NT2/D1 (cell line): ENCODE results near the gene ASZ1.

Experiments used
- DNase-seq: peaks from one replicate; pipeline ENCODE4 v3.0.0-alpha.2; 2011; ENCODE audit warnings: low read depth, low spot score
- H3K27me3 ChIP-seq: 2 replicates; pipeline ENCODE4 v1.6.0; 2011; ENCODE audit warnings: mild to moderate bottlenecking; ENCODE audit not compliant: insufficient read length, insufficient read depth
- H3K36me3 ChIP-seq: 2 replicates; pipeline ENCODE4 v1.6.1; 2011; ENCODE audit warnings: mild to moderate bottlenecking, low read length, mixed read lengths; ENCODE audit not compliant: insufficient read depth, insufficient read length
- H3K4me1 ChIP-seq: 2 replicates; pipeline ENCODE4 v1.5.1; 2011; ENCODE audit not compliant: insufficient read depth, insufficient read length
- H3K4me3 ChIP-seq: 2 replicates; pipeline ENCODE4 v1.5.1; 2011; ENCODE audit warnings: low read depth; ENCODE audit not compliant: insufficient read length
- H3K9ac ChIP-seq: 2 replicates; pipeline ENCODE4 v1.6.0; 2011; ENCODE audit warnings: low read depth; ENCODE audit not compliant: insufficient read length
- H3K9me3 ChIP-seq: 2 replicates; pipeline ENCODE4 v1.5.1; 2011; ENCODE audit warnings: mild to moderate bottlenecking, low read length; ENCODE audit not compliant: insufficient read depth
- SUZ12 ChIP-seq: IDR thresholded peaks from 2 replicates; pipeline ENCODE4 v1.6.1; 2011; ENCODE audit not compliant: insufficient read length, insufficient read depth; ENCODE audit errors: extremely low read depth
- YY1 ChIP-seq: IDR thresholded peaks from 2 replicates; pipeline ENCODE4 v1.6.1; 2011; ENCODE audit not compliant: insufficient read length, insufficient read depth
- ZNF274 ChIP-seq: IDR thresholded peaks from 2 replicates; pipeline ENCODE4 v1.6.1; 2011; ENCODE audit warnings: mild to moderate bottlenecking, low read depth, low read length

The ASZ1 gene

DNA sequence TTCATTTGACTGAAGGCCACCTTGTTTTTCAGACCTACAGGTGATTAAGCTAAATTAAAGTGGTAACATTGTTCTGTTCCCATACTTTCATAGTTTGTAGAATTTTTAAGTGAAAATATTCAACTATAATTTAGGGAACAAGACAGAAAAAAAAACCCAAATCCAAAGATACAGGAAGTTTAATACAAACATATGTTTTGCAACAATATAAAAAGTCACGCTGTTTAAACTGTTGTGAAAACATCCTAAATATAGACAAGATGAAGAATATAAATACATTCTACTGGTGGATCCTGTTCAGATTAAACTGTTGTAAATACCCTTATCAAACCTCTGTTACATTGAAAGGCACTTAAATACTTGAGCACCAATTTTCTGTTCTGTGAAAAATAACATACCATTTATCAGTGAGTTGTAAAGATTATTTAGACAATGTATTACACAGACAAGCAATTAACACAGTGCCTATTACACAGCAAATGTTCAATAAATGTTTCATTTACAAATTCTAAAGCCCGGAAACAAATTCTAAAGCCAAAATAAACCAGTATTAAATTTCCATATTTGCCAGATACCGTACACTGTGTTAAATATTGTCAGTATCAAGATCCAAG, 14.2 kb downstream of the ASZ1 start:
- no peaks in the 10 kb centered on the region for H3K36me3 ChIP-seq
- TF ChIP-seq ZNF274 (no peak), SUZ12 (no peak), YY1 (no peak)
- DNase-seq, result no peak
- H3K4me3 ChIP-seq, result no peak overlapping the region
- no peaks in the 10 kb centered on the region for H3K27me3 ChIP-seq
- H3K4me1 ChIP-seq, result no peaks in the 10 kb centered on the region
- H3K9ac ChIP-seq, result no peak overlapping the region
- no peaks in the 10 kb centered on the region for H3K9me3 ChIP-seq

GRCh38 chr7:117412390-117412789, 14.9 kb downstream of the ASZ1 start:
- no peaks in the 10 kb centered on the region for H3K27me3 ChIP-seq
- no peak for DNase-seq
- no peaks in the 10 kb centered on the region for H3K4me1 ChIP-seq
- H3K36me3 ChIP-seq, result no peaks in the 10 kb centered on the region
- H3K9ac ChIP-seq, result no peak overlapping the region
- TF ChIP-seq SUZ12 (no peak), ZNF274 (no peak), YY1 (no peak)
- no peak overlapping the region for H3K4me3 ChIP-seq
- H3K9me3 ChIP-seq, result no peaks in the 10 kb centered on the region

DNA sequence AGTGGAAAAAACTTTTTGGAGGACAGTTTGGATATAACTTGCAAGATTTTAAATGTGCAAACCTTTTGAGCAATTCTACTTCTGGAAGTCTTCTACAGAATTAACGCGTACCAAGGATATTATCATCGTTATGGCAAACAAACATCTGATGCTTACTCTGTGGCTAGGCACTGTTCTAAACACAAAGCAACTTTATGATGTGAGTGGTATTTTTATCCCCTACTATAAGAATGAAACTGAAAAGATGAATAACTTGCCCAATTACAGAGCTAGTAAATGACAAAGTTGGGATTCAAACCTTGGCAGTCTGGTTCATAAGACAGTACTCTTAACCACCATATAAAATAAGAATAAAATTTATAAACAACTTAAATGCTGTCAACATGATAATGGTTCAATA, 15.8 kb downstream of the ASZ1 start:
- H3K4me3 ChIP-seq, result no peak overlapping the region
- no peaks in the 10 kb centered on the region for H3K4me1 ChIP-seq
- no peak for TF ChIP-seq ZNF274
- no peak for TF ChIP-seq SUZ12
- no peak for TF ChIP-seq YY1
- H3K9ac ChIP-seq, result no peak overlapping the region
- H3K9me3 ChIP-seq, result no peaks in the 10 kb centered on the region
- no peak for DNase-seq
- no peaks in the 10 kb centered on the region for H3K27me3 ChIP-seq
- H3K36me3 ChIP-seq, result no peaks in the 10 kb centered on the region

DNA sequence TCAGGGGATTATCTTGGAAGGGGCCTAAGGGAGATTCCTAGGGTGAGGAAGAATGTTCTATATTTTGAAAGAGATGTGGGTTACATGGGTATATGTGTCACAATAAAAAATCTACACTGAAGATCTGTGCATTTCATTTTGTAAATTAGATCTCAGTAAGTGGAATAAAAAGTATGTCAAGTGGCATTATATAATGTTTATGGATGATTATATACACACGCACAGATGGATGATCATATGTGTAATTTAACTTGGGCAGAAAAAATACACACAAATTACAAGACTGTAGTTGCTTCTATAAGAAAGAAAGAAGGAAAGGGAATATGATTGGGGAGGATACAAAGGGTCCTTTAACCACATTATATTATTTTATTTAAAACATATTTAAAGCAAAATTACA, 18.5 kb downstream of the ASZ1 start:
- no peak for DNase-seq
- no peak overlapping the region for H3K9ac ChIP-seq
- H3K4me1 ChIP-seq, result no peaks in the 10 kb centered on the region
- H3K27me3 ChIP-seq, result no peaks in the 10 kb centered on the region
- H3K4me3 ChIP-seq, result no peak overlapping the region
- no peak for TF ChIP-seq ZNF274
- no peak for TF ChIP-seq SUZ12
- TF ChIP-seq YY1, result no peak
- no peaks in the 10 kb centered on the region for H3K36me3 ChIP-seq
- H3K9me3 ChIP-seq, result no peaks in the 10 kb centered on the region

- DNase-seq, result no peak
Observed at GRCh38 chr7:117405519-117405918, 21.8 kb downstream of the ASZ1 start.

DNA sequence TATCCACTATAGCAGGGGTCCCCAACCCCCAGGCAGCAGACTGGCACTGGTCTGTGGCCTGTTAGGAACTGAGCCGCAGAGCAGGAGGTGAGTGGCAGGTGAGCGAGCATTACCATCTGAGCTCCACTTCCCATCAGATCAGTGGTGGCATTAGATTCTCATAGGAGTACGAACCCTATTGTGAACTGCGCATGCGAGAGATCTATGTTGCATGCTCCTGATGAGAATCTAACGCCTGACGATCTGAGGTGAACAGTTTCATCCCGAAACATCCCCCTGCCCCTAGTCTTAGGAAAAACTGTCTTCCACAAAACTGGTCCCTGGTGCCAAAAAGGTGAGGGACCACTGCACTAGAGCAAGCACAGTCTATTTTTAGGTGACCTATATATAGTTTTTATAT, 23.6 kb downstream of the ASZ1 start:
- Histone ChIP-seq H3K4me3 (no peak overlapping the region), H3K9ac (no peak overlapping the region), H3K36me3 (no peaks in the 10 kb centered on the region), H3K4me1 (no peaks in the 10 kb centered on the region), H3K9me3 (no peaks in the 10 kb centered on the region), H3K27me3 (no peaks in the 10 kb centered on the region)
- no peak for DNase-seq
- TF ChIP-seq ZNF274 (no peak), YY1 (no peak), SUZ12 (no peak)

More at GRCh38 chr7:117405519-117405918, 21.8 kb downstream of the ASZ1 start:
- no peak overlapping the region for H3K9ac ChIP-seq
- no peaks in the 10 kb centered on the region for H3K9me3 ChIP-seq
- H3K4me3 ChIP-seq, result no peak overlapping the region
- H3K4me1 ChIP-seq, result no peaks in the 10 kb centered on the region
- no peaks in the 10 kb centered on the region for H3K36me3 ChIP-seq
- no peaks in the 10 kb centered on the region for H3K27me3 ChIP-seq
- no peak for TF ChIP-seq YY1
- TF ChIP-seq SUZ12, result no peak
- no peak for TF ChIP-seq ZNF274

DNA sequence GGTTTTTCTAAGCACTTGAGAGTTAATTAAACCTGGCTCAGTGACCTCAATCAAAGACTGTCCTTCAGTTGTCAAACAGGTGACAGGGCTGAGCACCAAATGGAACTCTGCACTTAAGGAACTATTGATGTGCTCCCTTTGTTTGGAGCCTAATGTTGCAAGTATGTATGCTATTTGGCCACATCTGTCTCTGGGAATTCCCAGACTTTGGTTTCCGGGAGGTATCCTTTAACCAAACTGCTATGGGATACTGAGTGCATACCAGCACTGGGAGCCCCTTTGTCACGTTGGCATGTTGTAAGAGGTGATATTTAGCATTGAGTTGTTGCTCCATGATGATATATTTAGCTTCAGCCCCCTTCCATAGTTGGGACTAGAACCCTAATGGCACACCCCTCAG, 25.2 kb downstream of the ASZ1 start:
- H3K36me3 ChIP-seq, result no peaks in the 10 kb centered on the region
- H3K9ac ChIP-seq, result no peak overlapping the region
- no peak overlapping the region for H3K4me3 ChIP-seq
- H3K9me3 ChIP-seq, result no peaks in the 10 kb centered on the region
- no peaks in the 10 kb centered on the region for H3K4me1 ChIP-seq
- H3K27me3 ChIP-seq, result no peaks in the 10 kb centered on the region
- no peak for DNase-seq
- no peak for TF ChIP-seq YY1
- TF ChIP-seq ZNF274, result no peak
- TF ChIP-seq SUZ12, result no peak
